ENCODE results near the gene SEC62.

SEC62 gene, protein sequence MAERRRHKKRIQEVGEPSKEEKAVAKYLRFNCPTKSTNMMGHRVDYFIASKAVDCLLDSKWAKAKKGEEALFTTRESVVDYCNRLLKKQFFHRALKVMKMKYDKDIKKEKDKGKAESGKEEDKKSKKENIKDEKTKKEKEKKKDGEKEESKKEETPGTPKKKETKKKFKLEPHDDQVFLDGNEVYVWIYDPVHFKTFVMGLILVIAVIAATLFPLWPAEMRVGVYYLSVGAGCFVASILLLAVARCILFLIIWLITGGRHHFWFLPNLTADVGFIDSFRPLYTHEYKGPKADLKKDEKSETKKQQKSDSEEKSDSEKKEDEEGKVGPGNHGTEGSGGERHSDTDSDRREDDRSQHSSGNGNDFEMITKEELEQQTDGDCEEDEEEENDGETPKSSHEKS
- long read RNA-seq, donor 1, full-length matches to known transcripts = 38 of 160 reads
- long read RNA-seq, donor 1, partial matches to known transcripts = 122 of 160 reads
- long read RNA-seq, donor 1, other reads (novel, unspliced or antisense) = 0 of 160 reads
- long read RNA-seq, donor 2, full-length matches to known transcripts = 34 of 119 reads
- long read RNA-seq, donor 2, partial matches to known transcripts = 85 of 119 reads
- long read RNA-seq, donor 2, other reads (novel, unspliced or antisense) = 0 of 119 reads
- long read RNA-seq, donor 3, full-length matches to known transcripts = 30 of 86 reads
- long read RNA-seq, donor 3, partial matches to known transcripts = 56 of 86 reads
- long read RNA-seq, donor 3, other reads (novel, unspliced or antisense) = 0 of 86 reads
- long read RNA-seq, donor 4, full-length matches to known transcripts = 41 of 192 reads
- long read RNA-seq, donor 4, partial matches to known transcripts = 151 of 192 reads
- long read RNA-seq, donor 4, other reads (novel, unspliced or antisense) = 0 of 192 reads
- long read RNA-seq, donor 5, full-length matches to known transcripts = 44 of 162 reads
- long read RNA-seq, donor 5, partial matches to known transcripts = 118 of 162 reads
- long read RNA-seq, donor 5, other reads (novel, unspliced or antisense) = 0 of 162 reads
- long read RNA-seq, donor 6, full-length matches to known transcripts = 29 of 157 reads
- long read RNA-seq, donor 6, partial matches to known transcripts = 128 of 157 reads
- long read RNA-seq, donor 6, other reads (novel, unspliced or antisense) = 0 of 157 reads
- long read RNA-seq, donor 7, full-length matches to known transcripts = 64 of 265 reads
- long read RNA-seq, donor 7, partial matches to known transcripts = 201 of 265 reads
- long read RNA-seq, donor 7, other reads (novel, unspliced or antisense) = 0 of 265 reads
- long read RNA-seq, donor 8, full-length matches to known transcripts = 43 of 173 reads
- long read RNA-seq, donor 8, partial matches to known transcripts = 130 of 173 reads
- long read RNA-seq, donor 8, other reads (novel, unspliced or antisense) = 0 of 173 reads

DNA sequence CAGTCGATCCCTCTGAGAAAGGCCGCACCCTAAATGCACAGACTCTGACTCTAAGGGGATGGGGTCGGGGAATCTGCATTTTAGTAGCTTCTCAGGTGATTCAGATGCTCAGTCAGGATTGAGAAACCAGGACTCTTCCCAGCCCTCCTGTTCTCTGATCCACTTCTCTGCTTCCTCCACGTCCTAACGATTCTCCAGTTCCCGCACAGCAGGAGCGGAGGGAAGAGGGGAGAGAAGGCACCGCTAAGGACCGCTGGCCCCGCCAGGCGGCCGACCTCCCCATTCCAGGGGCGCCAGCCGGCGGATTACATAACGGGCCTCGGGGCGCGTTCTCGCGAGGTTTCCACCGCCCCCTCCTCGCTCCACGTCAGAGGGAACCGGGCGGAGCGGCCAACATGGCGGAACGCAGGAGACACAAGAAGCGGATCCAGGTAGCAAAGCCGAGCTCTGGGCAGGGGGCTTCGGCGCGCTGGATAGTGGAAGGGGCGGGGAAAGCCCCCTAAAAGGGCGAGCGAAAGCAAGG is at the start of gene SEC62:
Gene SEC62 (plus strand): TSS at position 380 of the 523 bp plus-strand sequence. CDS start 16 bp downstream, at position 396.
- peak; percentile 88 for DNase-seq

DNA sequence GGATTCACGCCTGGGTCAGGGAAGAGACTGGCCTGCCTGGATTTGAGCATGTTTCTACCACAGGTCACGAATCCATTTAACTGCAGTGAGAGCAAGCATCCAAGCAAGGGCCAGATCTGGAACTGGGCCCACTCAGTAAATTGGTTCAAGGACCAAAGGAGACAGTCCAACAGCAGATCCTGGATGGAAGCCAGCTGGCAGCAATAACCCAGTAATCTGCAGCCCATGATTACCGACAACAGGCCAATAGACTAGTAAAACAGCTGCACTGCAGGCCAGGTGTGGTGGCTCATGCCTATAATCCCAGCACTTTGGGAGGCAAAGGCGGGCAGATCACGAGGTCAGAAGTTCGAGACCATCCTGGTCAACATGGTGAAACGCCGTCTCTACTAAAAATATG is 43.4 kb upstream of the SEC62 start:
- no peak for DNase-seq

DNA sequence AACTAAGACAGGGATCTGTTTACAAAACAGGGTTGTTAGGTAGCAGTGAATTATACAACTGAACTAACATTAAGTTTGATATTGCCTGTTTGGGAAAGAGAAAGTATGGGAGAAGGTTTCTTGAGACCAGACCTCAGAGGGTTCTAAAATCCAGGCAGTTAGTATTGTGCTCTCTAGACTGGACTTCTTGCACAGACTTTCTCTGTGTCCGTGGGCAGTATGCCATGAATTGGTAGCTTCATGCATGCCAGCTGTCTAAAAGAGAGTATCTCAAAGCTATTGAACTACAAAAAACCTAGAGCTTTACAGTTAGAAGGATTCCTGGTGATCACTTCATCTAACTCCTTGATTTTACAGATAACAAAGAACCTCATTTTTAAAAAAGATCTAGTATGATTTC is 42.8 kb upstream of the SEC62 start:
- no peak for DNase-seq

DNA sequence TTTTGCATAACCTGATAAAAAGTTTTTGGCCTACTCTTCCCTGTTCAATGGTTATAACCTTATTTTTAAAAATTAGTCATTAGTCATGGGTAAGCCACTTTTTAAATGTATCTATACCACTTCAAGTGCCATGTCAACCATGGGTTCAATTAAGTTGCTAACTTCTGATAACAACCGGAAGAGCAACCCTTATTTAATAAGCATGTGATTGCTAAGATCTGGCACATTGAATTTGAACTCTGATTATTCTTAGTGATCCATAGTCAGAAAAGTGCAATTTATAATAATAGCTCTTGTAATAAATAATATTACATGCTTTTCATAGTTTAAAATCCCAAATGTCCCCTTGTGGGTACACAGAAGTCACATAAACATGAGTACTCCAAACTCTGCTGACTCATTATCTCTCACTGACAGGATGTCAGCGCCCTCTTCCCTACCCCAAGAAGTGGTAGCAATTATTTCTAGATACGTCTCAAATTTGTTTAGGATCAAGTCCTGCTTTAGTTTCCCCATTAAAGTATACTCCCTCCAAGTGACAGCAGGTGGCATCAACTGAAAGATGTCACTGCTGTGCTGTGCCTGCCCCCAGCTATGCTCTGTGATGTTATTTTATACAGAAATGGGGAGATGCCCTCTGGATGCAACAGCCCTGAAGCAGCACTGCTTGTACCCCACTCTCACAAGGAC is 36.6 kb upstream of the SEC62 start:
- no peak for DNase-seq

DNA sequence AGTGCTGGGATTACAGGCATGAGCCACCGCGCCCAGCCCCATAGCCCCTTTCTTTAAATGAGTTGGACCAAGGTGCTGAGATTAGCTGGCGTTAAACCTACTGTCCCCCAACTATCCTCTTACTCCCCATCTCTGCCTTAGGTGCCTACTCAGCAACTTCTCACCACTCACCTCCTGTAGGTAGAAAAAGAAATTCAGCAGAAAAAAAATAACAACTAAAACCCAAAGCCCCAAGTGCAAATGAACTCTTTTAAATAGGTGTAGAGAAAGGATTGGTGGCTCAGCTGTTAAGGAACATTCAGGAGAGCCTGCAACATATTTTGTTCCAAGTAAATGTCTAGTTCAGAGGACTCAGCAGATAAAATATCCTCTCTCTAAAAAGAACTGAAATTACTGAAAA is 35.8 kb upstream of the SEC62 start:
- DNase-seq = no peak

DNA sequence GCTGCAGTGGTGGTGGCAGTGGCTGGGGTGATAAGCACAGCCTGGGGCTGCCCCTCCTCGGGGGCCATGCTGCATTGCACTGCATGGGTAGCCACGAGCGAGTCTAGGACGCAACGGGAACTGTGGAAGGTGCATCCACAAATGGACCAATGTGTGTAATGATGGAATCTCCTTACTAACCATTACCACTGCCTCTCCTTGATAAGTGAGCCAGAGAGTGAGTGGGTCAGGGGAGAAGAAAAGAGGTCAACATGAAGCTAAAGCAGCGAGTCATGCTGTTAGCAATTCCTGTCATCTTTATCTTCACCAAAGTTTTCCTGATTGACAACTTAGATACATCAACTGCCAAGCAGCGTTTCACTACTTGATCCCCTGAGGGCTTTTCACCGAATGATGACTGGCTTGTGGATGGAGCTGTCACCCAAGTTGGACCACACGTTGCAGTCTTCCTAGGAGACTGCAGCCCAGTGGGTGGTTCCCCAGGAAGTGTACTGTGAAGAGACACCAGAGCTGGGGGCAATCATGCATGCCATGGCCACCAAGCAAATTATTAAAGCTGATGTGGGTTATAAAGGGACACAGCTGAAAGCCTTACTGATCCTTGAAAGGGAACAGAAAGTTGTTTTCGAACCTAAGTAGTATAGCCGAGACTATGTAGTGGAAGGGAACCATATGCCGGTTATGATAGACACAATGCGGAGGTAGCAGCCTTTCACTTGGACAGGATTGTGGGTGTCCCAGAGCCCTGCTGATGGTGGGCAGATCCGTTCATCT is 34.7 kb upstream of the SEC62 start:
- DNase-seq = no peak

DNA sequence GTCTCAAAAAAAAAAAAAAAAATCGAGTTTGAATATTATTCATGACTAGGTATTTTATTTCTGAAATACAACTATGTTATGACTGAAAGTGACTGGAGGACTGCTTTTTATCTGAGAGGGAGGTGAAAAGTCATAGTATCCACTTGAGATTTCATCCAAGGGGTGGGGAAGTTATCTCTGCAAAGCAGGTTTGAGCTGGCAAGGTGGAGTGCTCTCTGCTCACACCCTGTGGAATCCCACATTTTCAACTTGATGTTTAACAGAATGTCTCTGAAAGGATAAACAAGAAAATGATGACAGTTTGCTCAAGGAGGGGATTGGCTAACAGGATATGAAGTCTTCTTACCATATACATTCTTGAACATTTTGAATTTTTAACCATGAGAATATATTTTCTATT is 27.3 kb upstream of the SEC62 start:
- no peak for DNase-seq

DNA sequence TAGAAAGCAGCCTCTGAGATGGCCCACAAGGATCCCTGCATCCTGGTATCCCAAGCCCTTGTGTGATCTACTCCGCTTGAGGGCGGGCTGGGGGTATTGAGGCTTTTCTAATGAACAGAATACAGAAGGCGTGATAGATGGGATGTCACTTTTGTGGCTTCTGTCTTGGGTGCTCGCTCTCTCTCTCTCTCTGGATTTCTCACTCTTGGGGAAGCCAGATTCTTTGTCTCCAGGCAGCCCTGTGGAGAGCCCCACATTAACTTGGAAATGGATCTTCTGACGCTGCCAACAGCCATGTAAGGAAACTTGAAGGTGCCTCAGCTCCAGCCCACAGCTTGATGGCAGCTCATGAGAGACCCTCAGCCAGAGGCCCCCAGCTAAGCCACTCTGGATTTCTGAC is 26.9 kb upstream of the SEC62 start:
- DNase-seq = no peak

DNA sequence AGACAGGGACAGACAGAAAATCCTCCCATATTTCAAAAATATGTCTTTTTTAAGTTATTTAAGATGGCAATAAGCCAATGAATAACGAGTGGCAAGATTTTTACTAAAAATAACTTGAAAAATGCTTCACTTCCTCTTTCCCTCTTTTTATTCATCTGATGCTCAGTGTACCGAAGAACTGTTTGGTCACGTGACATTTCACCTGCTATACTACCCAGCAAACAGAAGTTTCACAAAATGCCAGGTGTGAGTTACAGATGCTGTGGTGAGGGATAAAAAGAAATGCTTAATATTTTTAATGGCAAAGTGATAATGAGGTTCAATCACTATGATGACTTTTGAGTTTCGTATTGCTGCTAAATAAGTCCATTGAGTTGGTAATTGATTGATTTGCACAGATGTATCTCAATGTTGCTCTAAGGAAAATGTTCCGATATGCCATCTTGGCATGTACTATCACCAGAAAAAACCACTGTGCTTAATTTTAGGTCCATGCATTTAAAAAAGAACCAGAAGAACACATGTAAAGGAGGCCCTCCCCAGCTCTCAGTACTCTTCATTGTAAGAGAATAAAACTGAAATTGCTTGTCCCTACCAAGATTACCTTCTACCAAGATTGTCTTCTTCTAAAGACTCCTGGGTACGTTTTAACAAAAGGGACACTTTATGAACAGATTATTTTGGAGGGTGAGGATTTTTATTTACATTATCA is 26.0 kb upstream of the SEC62 start:
- no peak for DNase-seq

DNA sequence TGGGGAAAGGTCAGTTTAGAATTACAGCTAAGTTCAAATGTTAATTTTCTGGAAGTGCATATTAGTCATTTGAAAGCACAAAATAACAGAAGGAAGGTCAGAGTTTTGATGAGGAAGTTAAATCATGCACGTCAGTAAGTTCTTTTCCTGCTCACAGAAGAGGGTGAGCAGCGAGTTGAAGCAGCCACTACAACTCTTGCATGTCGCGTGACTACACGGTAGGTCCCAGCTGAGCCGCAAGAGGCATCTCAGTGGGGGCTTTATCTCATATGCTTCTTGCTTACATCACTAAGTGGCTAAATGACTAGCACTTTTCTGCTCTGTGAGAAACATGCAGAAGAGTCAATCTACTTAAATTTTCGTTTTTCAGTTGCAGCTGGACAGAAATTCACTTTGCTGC is 21.3 kb upstream of the SEC62 start:
- DNase-seq = no peak

DNA sequence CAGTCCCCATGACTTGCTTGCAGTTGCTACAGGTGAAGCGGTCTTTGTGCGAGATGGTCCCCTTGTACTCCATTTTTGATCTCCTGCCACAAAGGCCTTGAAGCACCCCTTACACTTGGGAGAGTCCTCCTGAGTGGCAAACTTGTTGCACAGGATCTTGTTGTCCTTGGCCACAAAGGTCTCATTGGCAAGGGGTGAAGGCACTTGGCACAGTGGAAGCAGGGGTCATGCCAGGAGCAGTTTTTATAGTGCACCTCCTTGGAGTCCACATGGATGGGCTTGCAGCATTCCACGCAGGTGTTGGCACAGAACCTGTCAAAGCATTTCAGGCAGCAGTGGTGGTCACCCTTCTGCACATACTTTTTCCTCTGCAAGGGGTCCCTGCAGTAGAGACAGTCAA is 20.3 kb upstream of the SEC62 start:
- no peak for DNase-seq

DNA sequence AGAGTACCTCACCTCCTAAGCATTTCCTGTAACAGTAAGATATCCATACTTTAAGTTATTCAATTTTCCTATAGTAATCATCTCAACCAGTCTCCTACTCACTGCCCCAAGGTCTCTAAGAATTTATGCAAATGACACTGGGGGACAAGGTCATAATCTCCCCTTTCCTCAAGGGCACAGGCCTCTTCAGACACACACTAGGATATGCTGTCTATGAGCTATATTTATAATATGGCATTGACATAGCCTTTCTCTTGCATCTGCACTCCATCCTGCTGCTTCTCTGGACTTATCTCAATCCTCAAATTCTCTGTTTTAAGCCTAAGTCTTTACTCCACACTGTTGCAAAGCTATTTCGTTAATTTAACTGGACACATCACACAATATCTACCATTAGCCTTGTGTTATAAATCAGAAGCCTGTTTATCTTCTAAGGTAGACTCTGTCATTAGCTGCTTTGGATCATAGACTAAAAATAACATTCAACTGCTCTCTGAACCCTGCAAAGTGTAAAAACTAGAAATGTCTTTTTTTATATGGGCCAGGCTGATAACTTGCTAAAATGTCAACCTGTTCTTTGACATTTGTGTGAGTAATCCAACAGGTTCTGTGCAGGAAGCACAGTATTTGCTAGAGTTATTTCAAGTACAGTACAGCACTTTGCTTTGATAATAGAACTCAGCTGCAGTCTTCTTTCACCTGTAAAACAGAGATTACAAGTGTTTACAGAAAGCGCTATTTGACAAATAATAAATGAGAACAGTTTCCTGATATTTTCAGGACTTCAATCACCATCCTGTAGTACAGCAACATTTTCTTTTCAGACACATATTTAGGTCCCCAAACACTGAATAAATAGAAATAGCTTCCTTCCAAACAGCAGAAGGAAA is 17.8 kb upstream of the SEC62 start:
- DNase-seq = no peak

DNA sequence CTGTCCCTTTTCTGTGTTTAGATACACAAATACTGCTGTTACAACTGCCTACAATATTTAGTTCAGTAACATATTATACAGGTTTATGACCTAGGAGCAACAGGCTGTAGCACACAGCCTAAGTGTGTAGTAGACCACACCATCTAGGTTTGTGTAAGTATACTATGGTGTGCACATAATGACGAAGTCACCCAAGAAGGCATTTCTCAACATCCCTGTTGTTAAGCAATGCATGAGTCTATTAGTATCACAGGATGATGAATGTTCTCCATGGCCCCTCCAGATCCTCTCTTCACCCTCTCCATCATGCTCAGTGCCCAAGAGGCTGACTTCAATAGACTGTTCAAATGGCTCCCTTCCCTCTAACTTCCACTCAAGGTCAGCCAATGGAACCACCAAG is 14.6 kb upstream of the SEC62 start:
- no peak for DNase-seq

DNA sequence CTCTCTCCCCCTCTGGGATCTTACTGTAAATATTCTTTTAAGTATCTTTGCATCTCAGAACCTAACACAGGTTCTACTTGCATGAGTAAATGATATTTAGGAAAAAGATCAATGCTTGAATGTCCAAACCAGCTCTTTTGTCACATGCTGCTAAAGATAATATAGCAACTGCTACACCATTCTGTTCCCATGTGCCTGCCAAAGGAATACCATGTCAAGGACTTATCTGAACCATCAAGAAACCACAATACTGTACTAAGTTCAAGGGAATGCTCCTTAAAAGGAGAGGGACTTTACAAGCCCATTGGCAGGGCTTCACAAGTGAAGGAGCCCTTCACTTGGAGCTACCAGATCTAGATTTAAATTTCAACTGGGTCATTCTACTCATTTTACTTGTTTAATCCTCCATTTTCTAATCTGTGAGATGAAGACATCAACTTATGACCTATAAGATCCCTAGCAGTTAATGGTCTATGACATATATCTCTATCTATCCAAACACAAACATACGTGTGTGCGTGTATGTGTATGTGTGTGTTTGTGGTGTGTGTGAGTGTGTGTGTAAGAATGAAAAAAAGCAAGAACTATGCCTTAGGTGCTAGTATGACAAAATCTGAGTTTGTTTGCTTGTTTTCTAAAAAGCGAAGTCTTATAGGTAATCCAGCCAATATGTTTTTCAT is 13.0 kb upstream of the SEC62 start:
- no peak for DNase-seq

DNA sequence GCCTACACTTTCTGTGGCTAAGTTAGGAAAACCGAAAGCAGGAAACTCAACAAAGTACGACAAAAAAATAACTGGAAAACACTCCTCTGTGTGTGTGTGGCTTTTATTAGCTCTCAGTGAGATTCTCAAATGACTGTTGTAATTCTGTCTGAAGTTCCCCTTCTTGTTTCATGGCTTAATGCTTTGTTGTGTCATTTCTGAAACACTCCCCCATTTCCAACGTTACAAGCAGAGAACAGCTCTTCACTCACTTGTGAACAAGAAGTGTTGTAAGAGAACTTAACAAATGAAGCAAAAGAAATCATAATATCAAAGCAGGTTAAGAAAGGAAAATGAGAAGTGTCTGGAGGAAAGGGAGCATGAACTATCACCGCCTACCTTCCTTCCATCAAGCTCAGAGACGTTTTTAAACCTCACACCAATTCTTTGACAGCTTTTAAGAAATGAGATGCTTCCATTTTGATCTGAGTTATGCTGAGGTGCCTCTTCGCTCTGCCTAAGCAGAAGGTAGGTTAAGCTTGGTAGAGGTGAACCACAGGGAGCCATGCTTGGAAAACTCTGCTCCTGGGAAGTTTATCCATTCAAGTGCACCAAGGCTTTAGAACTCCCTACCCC is 12.4 kb upstream of the SEC62 start:
- no peak for DNase-seq

DNA sequence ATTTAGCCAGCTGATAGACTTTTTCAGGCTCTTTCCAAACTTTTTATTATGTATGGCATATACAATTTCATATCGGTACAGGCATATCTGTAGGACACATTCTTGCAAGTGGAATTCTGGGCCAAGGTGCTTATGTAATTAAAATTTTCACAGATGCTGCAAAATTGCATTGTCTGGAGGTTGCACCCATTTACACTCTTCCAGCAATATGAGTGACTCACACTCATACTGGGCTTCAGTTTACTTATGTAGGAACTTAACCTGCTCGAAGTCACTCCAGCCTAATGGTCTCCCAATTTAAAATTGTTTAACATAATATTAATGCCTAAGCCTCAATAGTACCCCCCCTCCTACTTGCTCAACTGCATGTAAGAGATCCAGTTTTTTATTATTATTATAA is 11.2 kb upstream of the SEC62 start:
- no peak for DNase-seq

DNA sequence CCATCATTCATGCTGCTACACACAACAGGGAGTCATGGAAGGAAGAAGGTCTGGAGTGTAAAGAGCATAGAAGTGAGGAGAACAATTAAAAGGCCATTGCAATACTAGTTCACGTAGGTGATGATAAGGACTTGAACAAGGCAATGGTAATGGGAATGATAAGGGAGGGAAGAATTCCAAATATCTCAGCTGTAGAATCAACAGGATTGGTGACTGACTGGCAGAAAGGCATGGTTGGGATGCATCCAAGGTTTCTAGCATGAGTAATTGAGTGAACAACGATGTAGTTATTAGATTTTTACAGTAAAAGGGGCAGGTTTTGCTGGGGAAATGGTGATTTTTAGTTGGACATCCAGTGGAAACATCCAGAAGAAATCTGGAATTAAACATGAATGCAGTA is 2.4 kb upstream of the SEC62 start:
- DNase-seq = no peak
